Sigmoid colon (tissue), 7 donors: Measurements from ENCODE around the gene NBAS. TPM values are rescaled to one million over a fixed set of nuclear protein-coding genes. Genes with fewer than 3 reads are reported as not detected.
"Not testable (repeated sequence)": the region's sequence is repeated elsewhere in the genome, so short reads cannot be mapped to it uniquely, and the experiment has no call there.

Experiments used
- DNase-seq: peaks from one replicate; pipeline ENCODE4 v3.0.0-alpha.2; 2019
- H3K27ac ChIP-seq, 4 donors: fragments of 200-600 bp; sonication (generic); one replicate each; pipeline ENCODE4 v1.5.1; 2016 to 2019; ENCODE audit warnings: mild to moderate bottlenecking in 1 of 4
- H3K27me3 ChIP-seq, 3 donors: fragments of 200-600 bp; sonication (generic); one replicate each; pipeline ENCODE4 v1.5.1; 2019; ENCODE audit warnings: mild to moderate bottlenecking in 1 of 3
- H3K36me3 ChIP-seq, 4 donors: fragments of 200-600 bp; sonication (generic); one replicate each; pipeline ENCODE4 v1.5.1; 2016 to 2019
- H3K4me1 ChIP-seq, 4 donors: fragments of 200-600 bp; sonication (generic); one replicate each; pipeline ENCODE4 v1.5.1; 2017 to 2019
- H3K4me3 ChIP-seq, 4 donors: fragments of 200-600 bp; sonication (generic); one replicate each; pipeline ENCODE4 v1.5.1; 2017 to 2019; ENCODE audit warnings: mild to moderate bottlenecking in 2 of 4, moderate library complexity in 1 of 4
- H3K9me3 ChIP-seq, 4 donors: fragments of 200-600 bp in 3 of 4; sonication (generic) in 3 of 4; one replicate each; pipeline versions ENCODE4 v1.5.1 to v1.6.1; 2013 to 2019
- CTCF ChIP-seq, 4 experiments: fragments of 450-650 bp in 3 of 4; fragments of 200-600 bp in 1 of 4; IDR thresholded peaks; one replicate each; pipeline ENCODE4 v1.5.1; 2016 to 2019; ENCODE audit warnings: antibody characterized with exemption in 4 of 4, mild to moderate bottlenecking in 3 of 4, moderate library complexity in 2 of 4
- EP300 ChIP-seq, 4 donors: sonication (generic); formaldehyde crosslinking; IDR thresholded peaks; one replicate each; pipeline ENCODE4 v1.6.1; 2017; ENCODE audit warnings: antibody characterized with exemption in 4 of 4
- POLR2A ChIP-seq, 2 donors: fragments of 450-650 bp; IDR thresholded peaks; one replicate each; pipeline ENCODE4 v1.6.1; 2016; ENCODE audit warnings: antibody characterized with exemption in 2 of 2, mild to moderate bottlenecking in 2 of 2, moderate library complexity in 2 of 2
- POLR2AphosphoS5 ChIP-seq, 4 donors: sonication (generic); formaldehyde crosslinking; IDR thresholded peaks; one replicate each; pipeline ENCODE4 v1.6.1; 2017; ENCODE audit warnings: antibody characterized with exemption in 4 of 4
- WGBS, 2 donors: extraction: QIAGEN DNeasy Blood & Tissue Kit; methylation state at CpG; one replicate each; pipeline ENCODE4 v1.1.7; 2013; 5-methylcytosine and 5-hydroxymethylcytosine counted together
- intact Hi-C: fragments of 100-400 bp; cut with DNase I; formaldehyde crosslinking; loops from one replicate; pipeline ENCODE4 v1.15.1; 2023
- polyA plus RNA-seq, 3 donors: library from polyadenylated mRNA; stranded (reverse); fragments of 200-250 nt; gene quantifications; one replicate each; pipeline ENCODE4 v1.2.3, GENCODE V29; 2013
- total RNA-seq, 4 donors: library from RNA; depleted of rRNA; stranded (reverse); fragments of >200 nt; gene quantifications; one replicate each; pipeline ENCODE4 v1.1.0, GENCODE V29; 2016
- donor health status: healthy with polysubstance abuse.
- donor health status: Bipolar disorder and iron deficiency.
- donor health status: healthy.

Gene NBAS
- total and polyA plus RNA-seq, 7 donors = 3.9 to 53.2 (median 41.9) TPM

GRCh38 chr2:15527074-15527739, 33.9 kb downstream of the NBAS start:
- no peak for DNase-seq
- TF ChIP-seq EP300 (IDR thresholded peaks at IDR 0.05) (no peak), CTCF (IDR thresholded peaks at IDR 0.05) (no peak), POLR2A (IDR thresholded peaks at IDR 0.05) (no peak), POLR2AphosphoS5 (IDR thresholded peaks at IDR 0.05) (no peak)
- Histone ChIP-seq H3K4me1 (no peaks in the 10 kb centered on the region), H3K4me3 (no peak overlapping the region), H3K36me3 (peaks cover 0 to 49% (median 2%) of the 10 kb centered on the region in 4 donors), H3K9me3 (no peaks in the 10 kb centered on the region), H3K27me3 (no peaks in the 10 kb centered on the region), H3K27ac (no peak overlapping the region)
- 96 to 97% methylated on average over 6 of the region's 6 CpGs for WGBS, 2 donors
- intact Hi-C loops = no loop called here

GRCh38 chr2:15521641-15522181, 39.4 kb downstream of the NBAS start:
- intact Hi-C loops = no loop called here
- WGBS, 2 donors = 46 to 66% methylated on average over 2 of the region's 2 CpGs
- no peak for TF ChIP-seq CTCF (IDR thresholded peaks at IDR 0.05)
- no peak for TF ChIP-seq POLR2AphosphoS5 (IDR thresholded peaks at IDR 0.05)
- TF ChIP-seq EP300 (IDR thresholded peaks at IDR 0.05) = no peak
- TF ChIP-seq POLR2A (IDR thresholded peaks at IDR 0.05) = no peak
- no peaks in the 10 kb centered on the region for H3K4me1 ChIP-seq
- DNase-seq = no peak
- H3K27ac ChIP-seq = no peak overlapping the region
- no peaks in the 10 kb centered on the region for H3K27me3 ChIP-seq
- no peaks in the 10 kb centered on the region for H3K9me3 ChIP-seq
- no peak overlapping the region for H3K4me3 ChIP-seq
- peaks cover 0 to 24% (median 2%) of the 10 kb centered on the region in 4 donors for H3K36me3 ChIP-seq

- Histone ChIP-seq H3K36me3 (peaks cover 0 to 24% (median 2%) of the 10 kb centered on the region in 4 donors), H3K4me3 (no peak overlapping the region), H3K9me3 (no peaks in the 10 kb centered on the region), H3K27ac (no peak overlapping the region), H3K4me1 (no peaks in the 10 kb centered on the region), H3K27me3 (no peaks in the 10 kb centered on the region)
- intact Hi-C loops = no loop called here
- WGBS, 2 donors = 97 to 98% methylated on average over 5 of the region's 5 CpGs
- TF ChIP-seq CTCF (IDR thresholded peaks at IDR 0.05) (no peak), EP300 (IDR thresholded peaks at IDR 0.05) (no peak), POLR2AphosphoS5 (IDR thresholded peaks at IDR 0.05) (no peak), POLR2A (IDR thresholded peaks at IDR 0.05) (no peak)
- DNase-seq = no peak
Observed at GRCh38 chr2:15520346-15520745, 40.8 kb downstream of the NBAS start.

GRCh38 chr2:15518759-15519158, 42.4 kb downstream of the NBAS start:
- H3K27ac ChIP-seq, H3K36me3 ChIP-seq, H3K27me3 ChIP-seq, H3K4me1 ChIP-seq, H3K4me3 ChIP-seq, DNase-seq, H3K9me3 ChIP-seq, intact Hi-C loops: not testable (repeated sequence)
- WGBS, 2 donors = 98 to 99% methylated on average over 3 of the region's 3 CpGs

- intact Hi-C loops = no loop called here
- DNase-seq = no peak
- peaks cover 0 to 3% (median 0%) of the 10 kb centered on the region in 4 donors for H3K36me3 ChIP-seq
- TF ChIP-seq POLR2A (IDR thresholded peaks at IDR 0.05) (no peak), EP300 (IDR thresholded peaks at IDR 0.05) (no peak), CTCF (IDR thresholded peaks at IDR 0.05) (no peak), POLR2AphosphoS5 (IDR thresholded peaks at IDR 0.05) (no peak)
- WGBS, 2 donors = 86 to 88% methylated on average over 2 of the region's 2 CpGs
- no peak overlapping the region for H3K4me3 ChIP-seq
- no peaks in the 10 kb centered on the region for H3K27me3 ChIP-seq
- H3K4me1 ChIP-seq = no peaks in the 10 kb centered on the region
- H3K9me3 ChIP-seq = no peaks in the 10 kb centered on the region
- no peak overlapping the region for H3K27ac ChIP-seq
Observed at GRCh38 chr2:15517793-15518192, 43.3 kb downstream of the NBAS start.
